Hematopoietic multipotent progenitor cell treated with erythropoietin and hydrocortisone succinate and interleukin-3 and kit ligand, for 4 days (in vitro differentiated cells): ENCODE results near the gene KIF26B.

Experiments used
- DNase-seq: peaks from one replicate; pipeline ENCODE4 v3.0.0-alpha.2; 2015

Gene KIF26B

DNA sequence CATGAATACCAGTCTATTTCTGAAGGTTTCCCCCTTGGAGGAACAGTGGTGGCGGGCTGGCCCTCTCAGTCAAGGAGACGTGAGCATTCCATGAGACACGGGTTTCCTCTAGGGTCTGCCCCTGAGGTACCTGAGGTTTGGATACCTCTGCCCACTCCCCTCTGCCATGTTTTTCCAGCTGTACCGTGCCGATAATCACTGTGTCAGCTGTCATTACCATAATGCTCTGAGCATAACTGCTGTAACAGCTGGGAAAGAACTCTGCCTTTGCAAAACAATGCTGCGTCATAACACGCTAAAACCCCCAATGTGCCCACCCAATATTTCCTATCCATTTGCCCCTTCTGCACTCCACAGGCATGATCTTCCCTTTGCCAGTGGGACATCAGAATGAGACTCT is 425.1 kb downstream of the KIF26B start:
- DNase-seq = no peak

GRCh38 chr1:245580651-245581050 is 425.9 kb downstream of the KIF26B start:
- DNase-seq = no peak

- DNase-seq = no peak
Observed at GRCh38 chr1:245582026-245582425, 427.2 kb downstream of the KIF26B start.

DNA sequence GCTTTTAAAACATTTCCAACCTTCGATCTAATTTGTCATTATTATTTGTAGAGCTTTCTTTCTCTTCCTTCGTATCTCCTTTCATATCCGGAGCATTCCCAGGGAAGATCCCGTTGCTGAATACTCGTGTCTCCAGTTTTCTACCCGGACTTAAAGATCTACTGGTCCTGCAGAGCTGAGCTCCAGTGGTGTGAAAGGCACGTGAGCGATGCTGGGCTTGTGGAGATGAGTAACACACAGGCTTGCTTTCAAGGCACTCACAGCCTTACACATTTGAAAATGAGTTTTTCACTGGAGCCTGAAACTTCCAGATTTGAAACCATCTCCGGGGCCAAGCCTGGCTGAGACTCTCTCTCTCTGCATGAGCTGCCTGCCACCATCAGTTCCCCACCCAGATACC is 428.3 kb downstream of the KIF26B start:
- DNase-seq = no peak

DNA sequence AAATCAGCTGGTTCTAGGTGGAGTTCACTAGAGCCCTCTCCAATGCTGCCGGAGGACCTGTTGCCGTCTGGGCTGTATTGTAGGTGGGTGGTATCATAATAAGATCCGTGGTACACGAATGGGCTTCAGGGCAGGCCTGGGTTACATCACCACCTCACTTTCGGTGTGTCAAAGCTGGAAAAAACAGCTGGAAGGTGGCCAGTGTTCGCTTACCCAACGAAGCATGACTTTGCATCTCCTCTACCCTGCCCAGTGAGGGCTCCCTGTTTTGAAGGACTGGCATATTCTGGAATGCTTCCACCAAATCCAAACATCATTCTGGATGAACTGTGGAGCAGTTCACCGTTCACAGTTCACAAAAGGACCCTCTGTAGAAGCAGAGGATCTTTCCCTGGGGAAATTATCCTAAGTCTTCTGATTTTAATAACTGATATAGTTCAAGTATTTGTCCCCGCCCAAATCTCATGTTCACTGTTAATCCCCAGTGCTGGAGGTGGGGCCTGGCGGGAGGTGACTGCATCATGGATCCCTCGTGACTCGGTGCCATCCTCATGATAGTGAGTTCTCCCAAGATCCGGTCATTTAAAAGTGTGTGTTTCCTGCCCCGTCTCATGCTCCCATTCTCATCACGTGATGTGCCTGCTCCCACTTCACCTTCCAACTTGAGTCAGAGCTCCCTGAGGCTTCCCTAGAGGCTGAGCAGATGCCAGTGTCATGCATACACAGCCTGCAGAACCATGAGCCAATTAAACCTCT is 429.0 kb downstream of the KIF26B start:
- DNase-seq = peak; percentile 19

- DNase-seq = no peak
Observed at GRCh38 chr1:245585252-245585959, 430.6 kb downstream of the KIF26B start.

- DNase-seq = no peak
Observed at GRCh38 chr1:245587435-245588115, 432.8 kb downstream of the KIF26B start.

DNA sequence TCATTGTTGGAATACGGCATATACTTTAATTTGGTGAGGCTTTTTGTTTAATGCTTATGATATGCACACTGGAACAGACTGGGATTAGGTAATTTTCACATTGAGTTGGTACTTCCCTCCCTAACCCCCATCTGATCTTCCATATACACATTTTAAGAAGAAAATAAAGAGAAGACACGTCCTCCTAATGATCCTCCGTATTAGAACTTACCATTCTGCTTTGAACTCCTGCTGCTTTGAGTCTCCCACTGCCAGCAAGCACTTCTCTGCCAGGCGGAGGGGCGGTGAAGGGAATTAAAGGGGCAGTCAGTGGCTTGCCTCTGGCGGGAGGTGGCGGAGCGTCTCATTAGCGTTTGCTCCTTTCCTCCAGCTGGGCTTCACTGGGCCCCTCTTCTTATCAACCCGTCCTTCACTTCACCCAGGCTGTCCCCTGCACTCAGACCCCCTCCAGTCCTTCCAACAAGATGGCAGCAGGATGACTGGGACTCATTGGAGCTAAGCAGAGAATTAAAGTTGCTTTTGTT is 433.4 kb downstream of the KIF26B start:
- DNase-seq = no peak

GRCh38 chr1:245589316-245589715 is 434.5 kb downstream of the KIF26B start:
- DNase-seq = no peak

GRCh38 chr1:245589906-245590305 is 435.1 kb downstream of the KIF26B start:
- DNase-seq = no peak

- no peak for DNase-seq
Observed at GRCh38 chr1:245590726-245591125, 435.9 kb downstream of the KIF26B start.

DNA sequence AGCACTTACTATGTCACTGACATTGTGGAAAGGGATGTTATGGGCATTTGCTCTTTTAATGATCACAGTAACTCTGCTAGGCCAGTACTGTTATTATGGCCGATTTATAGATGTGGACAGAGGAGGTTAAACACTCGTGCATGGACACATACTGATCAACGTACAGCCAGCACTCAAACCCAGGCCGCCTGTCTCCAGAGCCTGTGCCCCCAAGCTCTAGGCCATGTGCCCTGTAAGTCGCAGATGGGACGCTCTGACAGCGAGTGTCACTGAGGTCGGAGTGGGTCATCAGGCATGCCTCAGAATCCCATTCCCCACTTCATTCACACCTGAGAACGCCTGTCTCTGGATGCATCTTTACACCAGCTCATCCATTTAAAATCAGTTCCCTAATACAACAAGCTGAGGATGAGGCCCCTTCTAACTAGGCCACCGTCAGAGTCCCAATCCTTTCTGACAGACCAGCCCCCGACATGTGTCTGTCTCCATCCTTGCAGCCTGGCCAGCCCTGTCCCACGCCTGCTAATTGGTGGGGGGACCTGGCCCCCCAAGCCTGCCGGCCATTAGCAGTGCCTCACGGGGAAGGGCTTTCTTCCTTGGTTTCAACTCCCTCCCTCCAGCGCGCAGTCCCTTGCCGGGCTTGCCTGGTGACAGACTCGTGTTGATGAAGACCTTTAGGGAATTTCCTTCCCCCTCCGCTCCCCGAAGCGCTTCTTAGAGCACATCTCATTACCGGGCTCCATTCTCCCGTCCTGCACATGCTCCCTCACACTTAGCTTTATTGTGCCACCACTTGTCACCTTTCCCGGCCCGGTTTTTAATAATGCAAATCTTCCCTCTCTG is 436.8 kb downstream of the KIF26B start:
- no peak for DNase-seq

GRCh38 chr1:245592189-245592460 is 437.3 kb downstream of the KIF26B start:
- no peak for DNase-seq

GRCh38 chr1:245598524-245599305 is 443.9 kb downstream of the KIF26B start:
- no peak for DNase-seq

DNA sequence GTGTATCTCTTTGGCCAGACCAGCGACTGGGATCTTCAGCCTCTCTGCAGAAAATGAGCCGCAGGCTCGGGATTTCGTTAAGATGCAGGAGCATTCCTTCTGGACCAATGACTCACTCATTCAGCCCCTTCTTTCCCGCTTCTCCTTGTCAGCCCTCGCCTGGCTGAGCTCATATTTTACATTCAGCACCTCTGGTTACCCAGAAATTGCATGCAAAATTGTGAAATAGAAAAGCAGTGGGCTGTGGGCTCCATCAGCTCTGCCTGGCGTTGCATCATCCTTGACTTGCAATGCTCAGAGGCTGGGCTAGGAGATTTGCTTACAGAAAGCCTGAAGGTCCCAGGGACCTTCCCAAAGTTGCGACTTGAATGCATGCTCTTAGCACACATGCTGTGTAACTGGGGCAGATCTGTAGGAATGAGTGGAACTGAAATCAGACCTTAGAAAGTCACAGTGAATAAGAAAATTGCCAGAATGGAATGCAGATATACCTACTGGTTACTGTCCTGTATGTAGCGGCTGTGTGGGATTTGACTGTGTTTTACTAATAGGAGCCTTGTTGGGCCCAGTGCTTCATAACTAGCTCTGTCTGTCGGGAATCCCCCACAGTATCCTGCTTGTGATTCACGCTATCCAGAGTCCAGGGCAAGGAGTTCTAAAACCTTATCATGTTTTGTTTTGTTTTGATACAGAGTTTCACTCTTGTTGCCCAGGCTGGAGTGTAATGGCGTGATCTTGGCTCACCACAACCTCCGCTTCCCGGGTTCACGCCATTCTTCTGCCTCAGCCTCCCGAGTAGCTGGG is 444.8 kb downstream of the KIF26B start:
- DNase-seq = peak; percentile 61

GRCh38 chr1:245600658-245601057 is 445.9 kb downstream of the KIF26B start:
- no peak for DNase-seq

DNA sequence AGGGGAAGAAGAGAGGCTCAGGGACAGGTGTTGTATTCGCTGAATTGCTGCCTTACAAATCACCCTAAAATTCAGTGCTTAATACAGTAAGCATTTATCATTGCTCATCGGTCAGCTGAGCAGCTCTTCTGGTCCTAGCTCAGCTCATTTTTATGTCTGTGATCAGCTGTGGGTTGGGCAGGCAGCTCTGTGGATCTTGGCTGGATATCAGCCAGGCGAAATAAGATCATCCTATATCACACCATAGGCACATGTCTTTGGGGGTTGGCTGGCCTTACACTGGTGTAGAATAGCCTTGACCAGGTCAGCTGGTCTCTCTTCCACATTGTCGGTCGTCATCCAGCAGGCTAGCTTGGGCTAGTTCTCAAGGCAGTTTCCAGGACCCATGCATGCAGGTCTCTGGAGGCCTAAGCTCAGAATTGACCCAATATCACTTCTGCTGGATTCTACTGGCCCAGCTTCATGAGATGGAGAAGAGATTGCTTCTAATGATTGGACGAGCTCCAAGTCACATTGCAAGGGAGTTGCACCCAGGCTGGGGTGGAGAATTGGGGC is 448.6 kb downstream of the KIF26B start:
- DNase-seq = no peak

DNA sequence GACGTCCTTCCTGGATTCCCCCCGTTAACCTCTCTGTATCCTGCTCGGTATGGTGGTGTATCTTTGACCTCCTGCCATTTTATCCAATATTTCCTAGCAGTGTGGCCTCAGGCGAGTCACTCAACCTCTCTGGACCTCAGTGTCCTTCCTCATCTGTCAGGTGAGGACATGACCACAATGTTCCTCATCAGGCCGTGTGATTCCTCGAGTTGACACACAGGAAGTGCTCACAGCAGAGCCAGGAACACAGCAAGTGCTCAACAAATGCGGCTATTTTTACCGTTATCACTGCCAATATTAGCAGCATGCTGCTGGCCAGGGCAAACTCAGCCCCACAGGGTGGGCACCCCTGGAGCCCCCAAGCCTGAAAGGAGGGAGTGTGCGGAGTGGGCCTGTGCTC is 450.2 kb downstream of the KIF26B start:
- DNase-seq = no peak

GRCh38 chr1:245605480-245606156 is 450.8 kb downstream of the KIF26B start:
- DNase-seq = no peak

GRCh38 chr1:245606157-245606725 is 451.5 kb downstream of the KIF26B start:
- no peak for DNase-seq
